HG02763 (cell line): ENCODE data around the gene KLHL2.
A peak's percentile ranks its signal among the peaks of the same experiment; 100 is the strongest.

ENCODE experiments used
- ATAC-seq: cut with Tn5 transposase; IDR thresholded peaks from one replicate; pipeline ENCODE4 v1.9.1; 2021; ENCODE audit warnings: mild to moderate bottlenecking, moderate library complexity; ENCODE audit not compliant: unreplicated experiment

The KLHL2 gene

GRCh38 chr4:165286619-165287340, 79.4 kb downstream of the KLHL2 start:
- peak; percentile 59 for ATAC-seq

GRCh38 chr4:165288226-165288625, 80.9 kb downstream of the KLHL2 start:
- no peak for ATAC-seq

GRCh38 chr4:165288639-165289422, 81.5 kb downstream of the KLHL2 start:
- no peak for ATAC-seq

- no peak for ATAC-seq
These were observed 82.0 kb downstream of the KLHL2 start for GRCh38 chr4:165289423-165289785.

DNA sequence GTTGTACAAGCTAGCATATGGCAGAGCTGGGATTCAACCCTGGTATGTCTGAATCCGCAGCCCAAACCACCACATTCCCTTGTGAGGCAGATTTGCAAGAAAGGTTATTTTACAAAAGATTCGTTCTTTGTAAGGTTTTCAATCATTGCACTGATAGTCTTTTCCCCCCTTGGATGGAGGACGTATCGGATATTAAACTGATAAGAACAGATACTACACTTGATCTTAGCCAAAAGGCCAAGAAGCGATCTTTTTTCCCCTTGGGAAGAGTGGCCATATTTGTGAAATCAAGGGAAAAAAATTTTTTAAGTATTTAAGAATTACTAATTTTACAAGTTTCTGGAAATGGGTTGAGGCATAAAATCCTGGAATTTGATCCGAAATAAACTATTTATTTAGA, 85.7 kb downstream of the KLHL2 start:
- no peak for ATAC-seq

GRCh38 chr4:165293927-165294649, 86.7 kb downstream of the KLHL2 start:
- ATAC-seq, result no peak

DNA sequence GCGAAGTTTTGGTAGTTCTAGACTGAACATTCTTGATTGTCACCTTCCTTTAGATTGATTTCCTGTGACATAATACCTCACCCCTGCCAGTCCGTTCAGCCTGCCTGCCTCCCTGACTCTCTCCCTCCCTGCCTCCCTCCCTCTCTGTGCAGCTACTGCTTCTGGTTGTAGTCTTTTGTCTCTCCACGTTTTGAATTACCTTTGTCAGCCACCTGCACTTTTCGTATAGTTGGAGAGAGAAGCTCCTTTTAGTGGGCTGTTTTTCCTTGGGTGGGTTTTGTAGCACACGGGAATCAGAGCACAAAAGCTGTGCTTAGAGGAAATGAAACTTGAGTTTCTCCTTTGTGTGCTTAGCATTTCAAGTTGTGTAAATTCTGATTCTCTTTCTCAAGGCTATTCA, 87.5 kb downstream of the KLHL2 start:
- peak; percentile 86 for ATAC-seq

GRCh38 chr4:165297626-165298025, 90.3 kb downstream of the KLHL2 start:
- no peak for ATAC-seq

- ATAC-seq, result no peak
These were observed 92.2 kb downstream of the KLHL2 start for GRCh38 chr4:165299399-165300060.

- ATAC-seq, result peak; percentile 75
These were observed 94.5 kb downstream of the KLHL2 start for GRCh38 chr4:165301833-165302232.

DNA sequence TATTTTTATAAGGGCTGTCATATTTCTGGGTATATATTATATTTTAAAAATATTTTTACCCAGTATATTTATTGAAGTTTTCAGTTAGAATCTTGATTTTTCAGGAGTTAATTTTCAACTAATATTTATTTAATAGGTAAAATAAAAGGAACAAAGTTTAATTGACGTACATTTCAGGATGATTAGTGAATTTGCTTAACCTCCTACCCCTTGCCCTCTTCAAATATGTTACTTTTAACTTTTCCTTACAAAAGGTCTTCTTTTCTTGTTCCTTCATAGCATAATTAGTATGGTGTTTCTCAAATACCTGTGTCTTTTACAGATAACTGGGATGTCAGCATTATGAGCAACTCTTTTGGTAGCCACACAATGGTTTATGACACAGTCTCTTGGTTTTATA, 95.3 kb downstream of the KLHL2 start:
- ATAC-seq, result no peak

DNA sequence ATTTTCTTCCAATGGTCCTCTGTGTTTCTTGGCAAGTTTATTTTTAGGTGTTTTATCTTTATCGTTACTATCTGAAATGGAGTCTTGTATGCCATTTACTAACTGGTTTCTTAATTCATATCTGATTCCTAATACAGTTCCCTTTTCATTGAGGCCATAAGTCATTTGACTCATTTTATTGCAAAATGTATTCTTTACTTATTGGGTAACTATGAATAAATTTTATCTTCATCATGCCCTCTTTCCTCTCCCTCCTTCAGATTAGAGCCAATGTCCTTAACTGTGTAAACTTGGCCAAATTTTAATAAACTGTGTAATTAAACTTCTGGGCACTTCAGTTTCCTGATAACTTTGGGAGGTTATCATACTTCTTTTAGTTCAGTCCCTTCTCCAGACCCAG, 100.8 kb downstream of the KLHL2 start:
- ATAC-seq, result no peak

DNA sequence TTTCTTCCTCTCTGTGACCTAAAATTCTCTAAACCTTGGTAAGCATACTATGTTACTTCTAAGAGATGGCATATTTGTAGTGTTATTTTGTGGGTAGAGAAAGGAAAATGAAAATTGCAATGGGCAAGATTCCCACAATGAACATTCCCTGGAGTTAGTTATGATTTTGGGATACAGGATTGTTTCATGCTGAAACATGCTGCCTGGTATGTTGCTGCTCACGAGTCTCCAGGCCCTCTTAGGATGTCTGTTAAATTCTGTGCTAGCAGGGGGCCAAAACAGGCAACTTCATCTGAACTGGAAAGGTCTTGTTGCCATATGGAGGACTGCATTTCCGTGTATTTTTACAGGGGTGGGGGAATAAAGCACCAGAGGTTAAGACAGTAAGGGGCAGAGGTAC, 101.2 kb downstream of the KLHL2 start:
- no peak for ATAC-seq

- no peak for ATAC-seq
These were observed 102.1 kb downstream of the KLHL2 start for GRCh38 chr4:165309456-165309855.

- no peak for ATAC-seq
These were observed 105.1 kb downstream of the KLHL2 start for GRCh38 chr4:165312506-165312905.

- no peak for ATAC-seq
These were observed 111.7 kb downstream of the KLHL2 start for GRCh38 chr4:165319030-165319429.

DNA sequence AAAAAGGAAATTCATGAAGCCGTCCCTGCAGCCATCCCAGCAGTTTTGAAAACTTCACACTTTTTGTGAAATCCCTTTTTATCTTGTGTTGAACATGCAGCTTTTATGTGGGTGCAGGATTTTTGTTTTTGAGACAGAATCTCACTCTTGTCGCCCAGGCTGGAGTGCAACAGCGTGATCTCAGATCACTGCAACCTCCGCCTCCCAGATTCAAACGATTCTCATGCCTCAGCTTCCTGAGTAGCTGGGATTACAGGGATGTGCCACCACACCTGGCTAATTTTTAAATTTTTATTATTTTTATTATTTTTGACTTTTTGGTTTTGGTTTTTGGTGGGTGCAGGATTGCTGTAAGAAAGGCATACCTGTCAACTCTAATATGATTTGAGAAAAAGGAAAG, 112.1 kb downstream of the KLHL2 start:
- no peak for ATAC-seq

GRCh38 chr4:165324236-165324917, 117.0 kb downstream of the KLHL2 start:
- no peak for ATAC-seq

DNA sequence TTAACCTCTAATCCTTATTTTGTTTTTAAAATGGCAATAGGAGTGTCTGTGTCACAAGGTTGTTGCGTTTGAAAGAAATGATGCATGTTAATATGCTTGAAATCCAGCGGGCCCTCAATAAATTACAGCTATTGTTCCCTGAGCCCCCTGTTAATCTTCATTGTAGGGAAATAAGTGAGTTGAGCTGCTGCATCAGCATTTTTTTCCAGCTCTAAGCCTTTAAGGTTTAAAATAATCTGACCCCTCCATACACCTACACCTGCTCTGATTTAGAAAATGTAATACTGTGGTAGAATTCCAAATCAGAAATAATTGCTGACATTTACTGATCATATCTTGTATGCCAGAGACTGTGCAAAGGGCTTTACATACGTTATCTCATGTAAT, 117.5 kb downstream of the KLHL2 start:
- ATAC-seq, result no peak

DNA sequence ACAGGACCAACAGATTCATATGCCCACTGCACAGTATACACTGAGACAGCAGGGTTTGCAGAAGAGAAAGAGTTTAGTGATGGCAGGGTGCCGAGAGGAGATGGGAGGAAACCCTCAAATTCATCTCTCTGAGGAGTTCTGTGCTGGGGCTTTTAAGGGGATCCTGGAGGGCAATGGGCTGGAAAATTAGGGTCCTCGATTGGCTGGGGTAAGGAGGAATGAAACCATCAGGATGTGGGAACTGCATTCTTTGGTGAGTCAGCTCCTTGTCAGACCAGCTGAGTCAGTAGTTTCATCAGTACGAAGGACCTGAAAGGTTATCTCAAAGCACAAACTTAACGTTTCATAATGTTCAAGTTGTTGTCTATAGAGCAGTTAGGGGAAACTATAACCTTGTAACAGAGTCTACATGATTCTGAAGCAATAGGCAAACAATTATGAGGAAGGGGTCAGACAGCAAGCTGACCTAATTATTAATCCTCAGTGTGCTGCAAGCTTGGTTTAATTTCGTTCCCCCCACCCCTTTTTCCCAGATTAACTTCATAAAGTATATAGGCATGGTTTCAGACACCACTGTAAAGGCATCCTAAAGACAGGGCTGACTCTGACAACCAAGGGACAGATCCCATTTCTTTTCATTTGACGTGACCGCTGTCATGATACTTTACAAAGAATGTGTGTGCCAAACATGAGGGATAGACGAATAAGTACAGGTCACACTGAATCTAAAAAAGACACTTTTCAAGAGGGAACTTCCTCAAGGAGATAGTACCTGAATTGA, 118.6 kb downstream of the KLHL2 start:
- ATAC-seq, result no peak
